Thyroid gland (tissue), 4 donors: ENCODE data around the gene MYO18B. TPM values are rescaled to one million over a fixed set of nuclear protein-coding genes. Genes with fewer than 3 reads are reported as not detected.

ENCODE experiments used
- DNase-seq, 2 donors: peaks; one replicate each; pipeline ENCODE4 v3.0.0-alpha.2; 2019
- H3K27ac ChIP-seq, 3 donors: fragments of 200-600 bp; sonication (generic); 1 replicate in 2 of 3; 2 replicates in 1 of 3; pipeline ENCODE4 v1.5.1; 2016 to 2019; ENCODE audit warnings: mild to moderate bottlenecking in 1 of 3, moderate library complexity in 1 of 3
- H3K27me3 ChIP-seq: fragments of 200-600 bp; sonication (generic); one replicate; pipeline ENCODE4 v1.5.1; 2019
- H3K36me3 ChIP-seq, 2 donors: fragments of 200-600 bp; sonication (generic); one replicate each; pipeline ENCODE4 v1.5.1; 2016 to 2019
- H3K4me1 ChIP-seq, 2 donors: fragments of 200-600 bp; sonication (generic); one replicate each; pipeline ENCODE4 v1.5.1; 2017 to 2019
- H3K4me3 ChIP-seq, 3 donors: fragments of 200-600 bp; sonication (generic); replicated peaks in 1 of 3; 1 replicate in 2 of 3; 2 replicates in 1 of 3; pipeline ENCODE4 v1.5.1; 2016; ENCODE audit warnings: mild to moderate bottlenecking in 1 of 3
- H3K9me3 ChIP-seq: fragments of 200-600 bp; sonication (generic); one replicate; pipeline ENCODE4 v1.5.1; 2017
- POLR2A ChIP-seq, 2 donors: fragments of 450-650 bp; IDR thresholded peaks; one replicate each; pipeline ENCODE4 v1.6.1; 2017; ENCODE audit warnings: antibody characterized with exemption in 2 of 2, mild to moderate bottlenecking in 2 of 2, moderate library complexity in 1 of 2
- WGBS, 2 donors: methylation state at CpG; one replicate each; pipeline ENCODE4 v1.1.5; 2017; 5-methylcytosine and 5-hydroxymethylcytosine counted together
- intact Hi-C: fragments of 100-400 bp; cut with DNase I; formaldehyde crosslinking; loops from one replicate; pipeline ENCODE4 v1.15.1; 2023
- total RNA-seq, 4 donors: library from RNA; depleted of rRNA; stranded (reverse); fragments of >200 nt; gene quantifications; one replicate each; pipeline ENCODE4 v1.2.3, GENCODE V29; 2016
- TF ChIP-seq, protein P1 (sequence below), 6 experiments: fragments of 200-600 bp in 3 of 6; fragments of 450-650 bp in 3 of 6; sonication (generic) in 3 of 6; IDR thresholded peaks; one replicate each; pipeline ENCODE4 v1.5.1; 2016 to 2019; ENCODE audit warnings: antibody characterized with exemption in 6 of 6, mild to moderate bottlenecking in 2 of 6, inconsistent platforms in 1 of 6, moderate library complexity in 1 of 6

MYO18B gene
- total RNA-seq, 4 donors from 2014 or later = 0.33 TPM; not detected in 3

DNA sequence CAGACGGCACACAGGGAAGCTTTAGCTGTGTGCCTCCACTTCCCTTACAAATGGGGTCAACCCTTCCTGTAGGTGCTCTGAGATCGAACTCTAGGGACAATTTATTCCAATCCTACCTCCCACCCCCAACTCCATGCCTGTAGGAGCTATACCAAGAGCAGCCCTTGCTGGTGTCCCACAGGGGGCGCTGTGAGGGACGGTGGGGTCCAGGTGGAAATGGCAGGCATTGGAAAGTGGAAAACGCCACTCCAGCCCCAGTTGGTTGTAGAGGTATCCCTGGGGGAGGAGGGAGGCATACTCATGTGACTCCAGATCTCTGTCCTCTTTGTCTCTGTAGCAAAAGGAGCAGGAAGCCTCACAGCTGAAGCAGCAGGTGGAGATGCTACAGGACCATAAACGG is 161.3 kb downstream of the MYO18B start:
- Histone ChIP-seq H3K36me3 (no peaks in the 10 kb centered on the region), H3K9me3 (no peaks in the 10 kb centered on the region), H3K27me3 (no peaks in the 10 kb centered on the region), H3K4me1 (no peaks in the 10 kb centered on the region), H3K27ac (no peak overlapping the region), H3K4me3 (no peak overlapping the region)
- DNase-seq = no peak
- WGBS, 2 donors = 44% methylated on average over 5 to 6 of the region's 6 CpGs
- intact Hi-C loops = no loop called here
- TF ChIP-seq, protein P1, sequence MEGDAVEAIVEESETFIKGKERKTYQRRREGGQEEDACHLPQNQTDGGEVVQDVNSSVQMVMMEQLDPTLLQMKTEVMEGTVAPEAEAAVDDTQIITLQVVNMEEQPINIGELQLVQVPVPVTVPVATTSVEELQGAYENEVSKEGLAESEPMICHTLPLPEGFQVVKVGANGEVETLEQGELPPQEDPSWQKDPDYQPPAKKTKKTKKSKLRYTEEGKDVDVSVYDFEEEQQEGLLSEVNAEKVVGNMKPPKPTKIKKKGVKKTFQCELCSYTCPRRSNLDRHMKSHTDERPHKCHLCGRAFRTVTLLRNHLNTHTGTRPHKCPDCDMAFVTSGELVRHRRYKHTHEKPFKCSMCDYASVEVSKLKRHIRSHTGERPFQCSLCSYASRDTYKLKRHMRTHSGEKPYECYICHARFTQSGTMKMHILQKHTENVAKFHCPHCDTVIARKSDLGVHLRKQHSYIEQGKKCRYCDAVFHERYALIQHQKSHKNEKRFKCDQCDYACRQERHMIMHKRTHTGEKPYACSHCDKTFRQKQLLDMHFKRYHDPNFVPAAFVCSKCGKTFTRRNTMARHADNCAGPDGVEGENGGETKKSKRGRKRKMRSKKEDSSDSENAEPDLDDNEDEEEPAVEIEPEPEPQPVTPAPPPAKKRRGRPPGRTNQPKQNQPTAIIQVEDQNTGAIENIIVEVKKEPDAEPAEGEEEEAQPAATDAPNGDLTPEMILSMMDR (IDR thresholded peaks at IDR 0.05) = no peak
- TF ChIP-seq POLR2A (IDR thresholded peaks at IDR 0.05) = no peak

DNA sequence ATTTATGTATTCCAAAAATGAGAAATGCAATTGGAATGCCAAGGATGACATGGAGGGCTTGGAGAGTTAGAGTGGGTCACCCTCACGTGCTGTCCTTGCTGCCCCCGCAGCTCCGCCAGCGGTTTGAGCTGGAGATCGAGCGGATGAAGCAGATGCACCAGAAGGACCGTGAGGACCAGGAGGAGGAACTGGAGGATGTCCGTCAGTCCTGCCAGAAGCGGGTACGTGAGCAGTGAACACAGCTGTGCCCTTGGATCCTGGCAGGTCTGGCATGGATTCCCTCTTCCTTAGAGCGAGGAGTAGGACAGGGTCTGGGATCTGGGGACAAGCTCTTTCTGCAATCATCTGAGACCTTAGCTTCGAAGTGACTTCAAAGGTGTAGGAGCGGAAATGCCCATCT is 166.2 kb downstream of the MYO18B start:
- Histone ChIP-seq H3K36me3 (no peaks in the 10 kb centered on the region), H3K9me3 (no peaks in the 10 kb centered on the region), H3K4me3 (no peak overlapping the region), H3K4me1 (no peaks in the 10 kb centered on the region), H3K27ac (no peak overlapping the region), H3K27me3 (no peaks in the 10 kb centered on the region)
- no peak for TF ChIP-seq POLR2A (IDR thresholded peaks at IDR 0.05)
- TF ChIP-seq, protein P1 (IDR thresholded peaks at IDR 0.05) = no peak
- 91 to 93% methylated on average over 13 of the region's 13 CpGs for WGBS, 2 donors
- no peak for DNase-seq
- intact Hi-C loops = no loop called here

DNA sequence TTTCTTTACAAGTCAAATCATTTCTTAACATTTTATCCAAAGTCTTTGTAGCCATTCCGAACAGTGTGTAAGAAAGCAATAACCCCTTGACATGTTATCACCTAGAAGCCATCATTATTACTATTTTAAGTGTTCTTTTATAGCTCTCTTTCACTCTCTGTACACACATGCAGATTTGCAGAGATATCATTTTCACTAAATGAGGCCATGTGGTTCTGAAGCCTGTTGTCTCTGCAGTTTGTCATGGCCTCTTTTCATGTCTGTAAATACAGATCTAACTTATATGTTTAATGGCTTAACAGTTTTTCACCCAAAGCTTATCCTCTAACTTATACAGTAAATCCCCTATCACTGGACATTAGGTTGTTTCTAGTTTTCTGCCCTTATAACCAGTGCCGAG is 166.8 kb downstream of the MYO18B start:
- H3K27me3 ChIP-seq = no peaks in the 10 kb centered on the region
- H3K36me3 ChIP-seq = no peaks in the 10 kb centered on the region
- no peak overlapping the region for H3K27ac ChIP-seq
- no peak for DNase-seq
- intact Hi-C loops = no loop called here
- no peaks in the 10 kb centered on the region for H3K4me1 ChIP-seq
- WGBS, 2 donors = 69 to 76% methylated on average over 2 of the region's 2 CpGs
- no peaks in the 10 kb centered on the region for H3K9me3 ChIP-seq
- TF ChIP-seq, protein P1 (IDR thresholded peaks at IDR 0.05) = no peak
- no peak for TF ChIP-seq POLR2A (IDR thresholded peaks at IDR 0.05)
- no peak overlapping the region for H3K4me3 ChIP-seq

DNA sequence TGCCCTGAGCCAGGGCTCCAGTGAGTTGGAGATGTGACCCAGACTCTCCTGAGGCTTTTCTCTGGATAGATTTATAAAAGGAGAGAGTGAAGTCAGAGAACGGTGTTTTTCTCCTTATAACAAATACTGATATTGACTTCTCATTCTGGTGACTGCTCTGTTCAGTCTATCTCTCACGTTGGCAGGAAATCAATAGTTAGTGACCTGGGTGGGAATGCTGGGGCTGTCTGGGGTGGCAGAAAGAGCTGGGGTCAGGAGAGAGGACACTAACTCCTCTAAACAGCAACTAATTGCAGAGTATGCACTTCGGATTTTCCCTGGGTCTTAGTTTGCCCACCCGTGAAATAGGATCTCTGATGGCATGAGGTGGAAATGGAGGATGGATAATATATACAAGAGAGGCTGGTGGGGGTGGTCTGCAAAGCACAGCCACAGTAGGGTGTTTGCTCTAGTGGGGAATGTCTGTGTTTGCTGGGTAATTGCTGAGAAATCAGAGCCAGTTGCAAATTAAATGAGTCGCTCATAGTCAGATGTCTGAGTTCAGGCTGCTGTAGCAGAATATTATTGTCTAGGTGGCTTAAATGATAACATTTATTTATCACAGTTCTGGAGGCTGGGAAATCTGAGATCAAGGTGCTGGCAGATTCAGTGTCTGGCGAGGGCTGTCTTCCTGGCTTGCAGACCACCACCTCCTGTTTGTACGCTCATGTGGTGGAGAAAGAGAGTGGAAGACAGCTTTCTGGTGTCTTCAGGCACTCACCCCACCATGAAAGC is 167.8 kb downstream of the MYO18B start:
- TF ChIP-seq, protein P1 (IDR thresholded peaks at IDR 0.05) = no peak
- TF ChIP-seq POLR2A (IDR thresholded peaks at IDR 0.05) = no peak
- Histone ChIP-seq H3K9me3 (no peaks in the 10 kb centered on the region), H3K4me1 (no peaks in the 10 kb centered on the region), H3K4me3 (no peak overlapping the region), H3K36me3 (no peaks in the 10 kb centered on the region), H3K27me3 (no peaks in the 10 kb centered on the region), H3K27ac (no peak overlapping the region)
- DNase-seq = no peak
- 62 to 71% methylated on average over 7 of the region's 7 CpGs for WGBS, 2 donors
- intact Hi-C loops = no loop called here

DNA sequence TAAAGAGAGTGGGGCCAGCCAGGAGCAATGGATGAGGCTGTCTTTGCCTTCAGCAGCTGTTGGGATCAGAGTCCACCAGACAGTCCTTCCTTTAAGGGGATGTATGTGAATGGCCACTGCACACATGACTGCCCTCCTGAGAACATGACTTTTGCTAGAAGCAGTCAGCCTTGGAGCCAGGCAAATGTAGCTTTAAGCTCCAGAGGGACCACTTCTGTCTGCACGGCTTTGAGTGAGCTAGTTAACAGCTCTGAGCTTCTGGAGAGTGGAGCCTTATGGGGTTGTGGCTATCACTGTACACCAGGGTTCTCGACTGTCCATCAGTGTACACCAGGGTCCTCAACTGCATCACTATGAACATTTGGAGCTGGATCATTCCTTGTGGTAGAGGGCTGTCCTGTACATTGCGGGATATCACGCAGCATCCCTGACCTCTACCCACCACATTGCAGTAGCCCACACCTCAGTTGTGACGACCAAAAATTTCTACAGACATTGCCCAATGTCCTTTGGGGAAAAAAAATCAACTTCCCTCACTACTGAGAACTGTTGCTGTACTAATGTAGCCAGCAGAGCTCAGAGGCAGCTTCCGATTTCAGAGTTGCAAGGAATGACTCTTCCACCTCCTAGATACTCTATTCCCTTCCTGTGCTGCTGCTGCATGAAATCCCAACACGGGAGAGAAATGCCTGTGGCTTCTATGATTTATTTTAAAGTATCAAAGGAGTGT is 169.4 kb downstream of the MYO18B start:
- H3K27me3 ChIP-seq = no peaks in the 10 kb centered on the region
- no peaks in the 10 kb centered on the region for H3K9me3 ChIP-seq
- TF ChIP-seq, protein P1 (IDR thresholded peaks at IDR 0.05) = no peak
- no peak for TF ChIP-seq POLR2A (IDR thresholded peaks at IDR 0.05)
- H3K4me1 ChIP-seq = no peaks in the 10 kb centered on the region
- DNase-seq = no peak
- 52 to 77% methylated on average over 5 to 7 of the region's 7 CpGs for WGBS, 2 donors
- no peak overlapping the region for H3K27ac ChIP-seq
- intact Hi-C loops = no loop called here
- no peak overlapping the region for H3K4me3 ChIP-seq
- H3K36me3 ChIP-seq = no peaks in the 10 kb centered on the region
